Ovary (tissue), 3 donors: ENCODE data around the gene GTPBP6.
"Not testable (repeated sequence)": the region's sequence is repeated elsewhere in the genome, so short reads cannot be mapped to it uniquely, and the experiment has no call there.

Source experiments
- EP300 ChIP-seq: sonication (generic); formaldehyde crosslinking; IDR thresholded peaks from one replicate; pipeline ENCODE4 v1.6.1; 2017; ENCODE audit warnings: antibody characterized with exemption
- POLR2A ChIP-seq: fragments of 450-650 bp; IDR thresholded peaks from one replicate; pipeline ENCODE4 v1.6.1; 2017; ENCODE audit warnings: antibody characterized with exemption, mild to moderate bottlenecking, moderate library complexity
- TF ChIP-seq, protein P1 (sequence below), 3 donors: fragments of 450-650 bp in 2 of 3; fragments of 200-600 bp in 1 of 3; IDR thresholded peaks; one replicate each; pipeline versions ENCODE4 v1.5.1 to v1.8.0; 2016 to 2022; ENCODE audit warnings: antibody characterized with exemption in 3 of 3, mild to moderate bottlenecking in 1 of 3
- donor health status: DM: no; HTN: no; CAD: no.

DNA sequence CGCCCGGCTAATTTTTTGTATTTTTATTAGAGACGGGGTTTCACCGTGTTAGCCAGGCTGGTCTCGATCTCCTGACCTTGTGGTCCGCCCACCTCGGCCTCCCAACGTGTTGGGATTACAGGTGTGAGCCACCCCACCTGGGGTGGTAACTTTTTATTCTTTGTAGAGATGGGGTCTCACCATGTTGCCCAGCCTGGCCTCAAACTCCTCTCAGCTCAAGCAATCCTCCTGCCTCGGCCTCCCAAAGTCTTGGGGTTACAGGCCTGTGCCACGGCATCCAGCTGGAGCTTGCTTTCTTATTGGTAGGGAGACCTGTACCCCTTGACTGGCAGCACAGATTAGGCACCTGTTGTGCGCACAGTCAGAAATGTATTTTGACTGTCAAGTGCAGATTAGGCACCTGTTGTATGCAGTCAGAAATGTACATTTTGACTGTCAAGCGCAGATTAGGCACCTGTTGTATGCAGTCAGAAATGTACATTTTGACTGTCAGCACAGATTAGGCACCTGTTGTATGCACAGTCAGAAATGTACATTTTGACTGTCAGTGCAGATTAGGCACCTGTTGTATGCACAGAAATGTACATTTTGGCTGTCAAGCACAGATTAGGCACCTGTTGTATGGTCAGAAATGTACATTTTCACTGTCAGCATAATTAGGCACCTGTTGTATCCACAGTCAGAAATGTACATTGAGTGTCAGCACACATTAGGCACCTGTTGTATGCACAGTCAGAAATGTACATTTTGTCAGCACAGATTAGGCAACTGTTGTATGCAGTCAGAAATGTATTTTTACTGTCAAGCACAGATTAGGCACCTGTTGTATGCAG is 12.6 kb downstream of the GTPBP6 start:
- TF ChIP-seq, protein P1, sequence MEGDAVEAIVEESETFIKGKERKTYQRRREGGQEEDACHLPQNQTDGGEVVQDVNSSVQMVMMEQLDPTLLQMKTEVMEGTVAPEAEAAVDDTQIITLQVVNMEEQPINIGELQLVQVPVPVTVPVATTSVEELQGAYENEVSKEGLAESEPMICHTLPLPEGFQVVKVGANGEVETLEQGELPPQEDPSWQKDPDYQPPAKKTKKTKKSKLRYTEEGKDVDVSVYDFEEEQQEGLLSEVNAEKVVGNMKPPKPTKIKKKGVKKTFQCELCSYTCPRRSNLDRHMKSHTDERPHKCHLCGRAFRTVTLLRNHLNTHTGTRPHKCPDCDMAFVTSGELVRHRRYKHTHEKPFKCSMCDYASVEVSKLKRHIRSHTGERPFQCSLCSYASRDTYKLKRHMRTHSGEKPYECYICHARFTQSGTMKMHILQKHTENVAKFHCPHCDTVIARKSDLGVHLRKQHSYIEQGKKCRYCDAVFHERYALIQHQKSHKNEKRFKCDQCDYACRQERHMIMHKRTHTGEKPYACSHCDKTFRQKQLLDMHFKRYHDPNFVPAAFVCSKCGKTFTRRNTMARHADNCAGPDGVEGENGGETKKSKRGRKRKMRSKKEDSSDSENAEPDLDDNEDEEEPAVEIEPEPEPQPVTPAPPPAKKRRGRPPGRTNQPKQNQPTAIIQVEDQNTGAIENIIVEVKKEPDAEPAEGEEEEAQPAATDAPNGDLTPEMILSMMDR (IDR thresholded peaks at IDR 0.05), result not testable (repeated sequence)
- not testable (repeated sequence) for TF ChIP-seq EP300, POLR2A
